Progenitor cell of endocrine pancreas (in vitro differentiated cells): ENCODE measurements around the gene TRMT1L. TPM values are rescaled to one million over a fixed set of nuclear protein-coding genes. Genes with fewer than 3 reads are reported as not detected.
A peak's percentile ranks its signal among the peaks of the same experiment; 100 is the strongest.

Source experiments
- DNase-seq: peaks from one replicate; pipeline ENCODE4 v3.0.0; 2021; ENCODE audit warnings: low spot score; ENCODE audit not compliant: unreplicated experiment
- H3K27ac Mint-ChIP-seq: 2 replicates; pipeline ENCODE4 v1.8.0; 2021; ENCODE audit warnings: mild to moderate bottlenecking, moderate library complexity, mixed read lengths
- H3K27me3 Mint-ChIP-seq: 2 replicates; pipeline ENCODE4 v1.8.0; 2021; ENCODE audit warnings: mixed read lengths
- H3K36me3 Mint-ChIP-seq: 2 replicates; pipeline ENCODE4 v1.8.0; 2022; ENCODE audit warnings: mixed read lengths; ENCODE audit not compliant: insufficient read depth
- H3K4me1 Mint-ChIP-seq: 2 replicates; pipeline ENCODE4 v1.8.0; 2021; ENCODE audit warnings: low read depth, mixed read lengths
- H3K4me3 Mint-ChIP-seq: 2 replicates; pipeline ENCODE4 v1.8.0; 2021; ENCODE audit warnings: low read depth, mild to moderate bottlenecking, moderate library complexity, mixed read lengths
- H3K9me3 Mint-ChIP-seq: 2 replicates; pipeline ENCODE4 v1.8.0; 2021; ENCODE audit warnings: low read depth, mixed read lengths
- total RNA-seq: library from RNA; stranded (reverse); gene quantifications from 2 replicates; pipeline ENCODE4 v1.2.1, GENCODE V29; 2021
- TF ChIP-seq, protein P1 (sequence below): fragments of 200-600 bp; sonication (generic); IDR thresholded peaks from one replicate; pipeline ENCODE4 v1.5.0; 2021; ENCODE audit warnings: antibody characterized with exemption, mild to moderate bottlenecking; ENCODE audit not compliant: unreplicated experiment

TRMT1L gene
- total RNA-seq, 1 donor from 2014 or later: 30.6 TPM

DNA sequence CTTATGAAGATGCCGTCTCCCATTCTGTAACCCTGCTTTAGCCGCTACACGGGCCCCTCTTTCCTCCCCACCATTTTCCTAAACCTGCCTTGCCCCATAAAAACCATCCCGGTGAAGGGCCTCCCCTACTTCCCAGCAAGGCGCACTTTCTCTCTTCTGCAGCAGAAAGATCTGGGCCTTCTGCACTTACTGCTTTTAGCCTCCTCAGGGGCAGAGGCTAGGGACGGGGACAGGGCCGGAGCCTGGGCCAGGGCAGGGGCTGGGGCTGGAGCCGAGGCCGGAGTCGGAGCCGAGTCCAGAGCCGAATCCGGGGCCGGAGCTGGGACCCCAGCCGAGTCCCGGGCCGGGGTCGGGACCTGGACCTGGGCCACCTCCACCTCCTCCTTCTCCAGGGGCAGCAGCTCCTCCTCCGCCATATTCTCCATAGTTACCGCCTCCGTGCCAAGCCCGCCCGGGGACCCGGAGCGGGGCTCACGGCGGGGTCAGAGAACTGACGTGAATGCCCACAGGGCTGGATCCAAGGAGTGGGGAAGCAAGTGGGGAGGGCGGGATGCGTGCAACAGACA lies 382 bp downstream of the TRMT1L start:
- H3K4me1 Mint-ChIP-seq: peaks cover 30% of the 10 kb centered on the region
- no peaks in the 10 kb centered on the region for H3K27me3 Mint-ChIP-seq
- no peaks in the 10 kb centered on the region for H3K9me3 Mint-ChIP-seq
- TF ChIP-seq, protein P1, sequence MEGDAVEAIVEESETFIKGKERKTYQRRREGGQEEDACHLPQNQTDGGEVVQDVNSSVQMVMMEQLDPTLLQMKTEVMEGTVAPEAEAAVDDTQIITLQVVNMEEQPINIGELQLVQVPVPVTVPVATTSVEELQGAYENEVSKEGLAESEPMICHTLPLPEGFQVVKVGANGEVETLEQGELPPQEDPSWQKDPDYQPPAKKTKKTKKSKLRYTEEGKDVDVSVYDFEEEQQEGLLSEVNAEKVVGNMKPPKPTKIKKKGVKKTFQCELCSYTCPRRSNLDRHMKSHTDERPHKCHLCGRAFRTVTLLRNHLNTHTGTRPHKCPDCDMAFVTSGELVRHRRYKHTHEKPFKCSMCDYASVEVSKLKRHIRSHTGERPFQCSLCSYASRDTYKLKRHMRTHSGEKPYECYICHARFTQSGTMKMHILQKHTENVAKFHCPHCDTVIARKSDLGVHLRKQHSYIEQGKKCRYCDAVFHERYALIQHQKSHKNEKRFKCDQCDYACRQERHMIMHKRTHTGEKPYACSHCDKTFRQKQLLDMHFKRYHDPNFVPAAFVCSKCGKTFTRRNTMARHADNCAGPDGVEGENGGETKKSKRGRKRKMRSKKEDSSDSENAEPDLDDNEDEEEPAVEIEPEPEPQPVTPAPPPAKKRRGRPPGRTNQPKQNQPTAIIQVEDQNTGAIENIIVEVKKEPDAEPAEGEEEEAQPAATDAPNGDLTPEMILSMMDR: no peak
- H3K4me3 Mint-ChIP-seq: peak overlapping the region; percentile 98
- DNase-seq: no peak
- H3K27ac Mint-ChIP-seq: peak overlapping the region; percentile 99
- peaks cover under 1% of the 10 kb centered on the region for H3K36me3 Mint-ChIP-seq

DNA sequence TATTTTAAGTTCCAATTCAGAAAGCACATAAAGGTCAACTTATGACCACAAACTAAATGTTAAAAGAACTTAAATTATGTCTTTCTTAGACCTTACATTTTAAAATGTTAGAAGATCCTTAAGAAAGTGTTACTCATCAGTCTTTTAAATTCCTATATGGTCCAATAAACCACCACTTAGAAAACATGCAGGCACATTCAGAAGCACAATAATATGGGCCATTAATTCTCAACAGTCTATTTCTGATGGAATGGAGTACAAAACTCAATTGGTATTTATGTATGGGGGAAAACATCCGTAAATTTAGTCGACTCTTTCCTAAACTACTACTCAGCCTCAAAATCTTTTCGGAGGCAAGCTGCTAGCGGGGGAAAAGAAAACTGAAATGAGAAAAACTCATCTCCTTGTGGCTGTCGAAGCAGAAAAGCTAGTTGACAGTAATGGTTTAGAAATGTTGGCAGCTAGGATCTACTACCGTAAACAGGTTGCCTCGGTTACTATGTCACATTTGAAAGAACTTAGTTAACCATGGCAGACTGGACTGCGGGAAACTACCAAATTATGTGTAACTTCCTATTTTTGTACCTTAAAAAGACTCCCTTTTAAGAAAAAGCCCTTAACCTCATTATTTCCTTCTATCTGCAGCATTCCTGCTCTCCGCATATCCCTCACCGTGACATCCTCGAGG lies 1.0 kb downstream of the TRMT1L start:
- H3K36me3 Mint-ChIP-seq: peaks cover 2% of the 10 kb centered on the region
- peak overlapping the region; percentile 98 for H3K4me3 Mint-ChIP-seq
- peak overlapping the region; percentile 99 for H3K27ac Mint-ChIP-seq
- H3K9me3 Mint-ChIP-seq: no peaks in the 10 kb centered on the region
- TF ChIP-seq, protein P1: no peak
- DNase-seq: no peak
- peaks cover 30% of the 10 kb centered on the region for H3K4me1 Mint-ChIP-seq
- H3K27me3 Mint-ChIP-seq: no peaks in the 10 kb centered on the region

DNA sequence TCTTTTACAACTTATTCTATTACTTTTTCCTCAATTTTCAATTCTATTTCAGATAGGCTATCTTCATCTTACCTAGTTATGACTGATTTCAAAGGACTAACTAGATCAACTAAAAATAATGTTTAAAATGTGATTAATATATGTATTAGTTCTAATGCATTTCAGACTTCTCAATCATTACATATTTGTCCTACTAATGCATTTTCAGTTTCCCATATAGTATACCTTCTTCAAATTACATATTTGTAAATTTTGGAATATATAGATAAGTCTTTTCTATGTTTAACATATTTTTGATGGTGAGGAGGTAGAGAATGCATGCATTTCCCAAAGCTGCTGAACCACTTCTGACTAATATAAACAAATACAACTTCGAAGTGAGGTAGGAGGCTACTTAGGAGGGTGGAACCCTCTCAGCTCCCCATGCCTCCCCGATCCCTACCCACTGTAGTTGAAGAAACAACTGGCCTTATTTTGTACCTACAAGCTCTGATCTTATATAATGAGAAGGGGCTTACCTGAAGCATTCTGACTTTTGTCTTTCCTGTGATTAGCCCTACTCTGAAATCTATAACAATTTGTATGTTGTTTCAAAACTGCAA lies 1.7 kb downstream of the TRMT1L start:
- Mint-ChIP-seq H3K27me3 (no peaks in the 10 kb centered on the region), H3K4me3 (peak overlapping the region; percentile 98), H3K36me3 (peaks cover 2% of the 10 kb centered on the region), H3K4me1 (peaks cover 30% of the 10 kb centered on the region), H3K9me3 (no peaks in the 10 kb centered on the region), H3K27ac (no peak overlapping the region)
- TF ChIP-seq, protein P1: no peak
- DNase-seq: no peak

DNA sequence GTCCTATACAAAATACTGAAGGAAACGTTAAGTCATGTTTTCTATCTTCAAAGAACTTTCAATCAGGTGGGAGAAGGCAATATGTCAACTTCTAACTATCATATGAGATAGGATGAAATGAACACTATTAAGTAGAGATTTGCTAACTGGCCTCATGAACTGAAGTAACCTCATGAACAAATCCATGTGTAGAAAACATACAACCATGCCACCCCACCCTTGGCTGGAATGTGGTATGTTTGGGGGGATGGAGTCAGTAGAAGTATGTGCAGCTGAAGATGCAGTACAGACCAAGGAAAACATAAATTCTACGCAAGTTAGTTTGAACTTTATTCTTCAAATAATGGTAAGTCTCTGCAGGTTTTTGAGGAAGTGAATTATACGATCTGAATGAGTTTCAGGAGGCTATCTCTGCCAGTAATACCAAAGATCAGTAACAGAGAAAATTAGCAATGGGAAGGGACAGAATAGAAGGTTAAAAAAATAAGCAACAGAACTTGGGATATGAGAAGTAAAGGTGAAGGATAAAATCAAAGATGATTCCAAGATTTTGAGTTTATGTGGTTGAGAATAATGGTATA lies 4.5 kb downstream of the TRMT1L start:
- peaks cover 10% of the 10 kb centered on the region for H3K36me3 Mint-ChIP-seq
- TF ChIP-seq, protein P1: no peak
- H3K4me1 Mint-ChIP-seq: peaks cover 22% of the 10 kb centered on the region
- H3K4me3 Mint-ChIP-seq: no peak overlapping the region
- no peaks in the 10 kb centered on the region for H3K27me3 Mint-ChIP-seq
- no peak overlapping the region for H3K27ac Mint-ChIP-seq
- no peak for DNase-seq
- H3K9me3 Mint-ChIP-seq: no peaks in the 10 kb centered on the region

DNA sequence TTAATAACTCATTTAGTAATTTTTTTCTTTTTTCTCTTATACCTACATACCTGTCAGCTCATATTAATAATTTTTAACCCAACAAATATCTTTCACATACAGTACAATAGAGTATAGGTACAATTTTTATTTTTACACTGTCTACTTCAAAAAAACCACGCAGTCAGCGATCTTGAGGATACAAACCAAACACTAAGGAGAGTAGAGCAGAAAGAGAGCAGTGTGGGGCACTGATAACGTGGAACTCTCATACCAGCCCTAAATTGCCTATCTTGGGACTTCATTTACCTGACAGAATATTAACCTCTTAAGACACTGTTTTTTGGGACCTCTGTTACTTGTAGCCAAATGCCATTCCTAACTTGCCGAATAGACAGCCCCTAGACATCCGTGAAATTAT lies 5.5 kb downstream of the TRMT1L start:
- Mint-ChIP-seq H3K4me1 (peaks cover 21% of the 10 kb centered on the region), H3K27ac (no peak overlapping the region), H3K27me3 (no peaks in the 10 kb centered on the region), H3K36me3 (peaks cover 10% of the 10 kb centered on the region), H3K4me3 (no peak overlapping the region), H3K9me3 (no peaks in the 10 kb centered on the region)
- TF ChIP-seq, protein P1: no peak
- no peak for DNase-seq
